AG04450 (cell line): ENCODE measurements around the gene DOCK3. TPM values are rescaled to one million over a fixed set of nuclear protein-coding genes. Genes with fewer than 3 reads are reported as not detected.

Source experiments
- CTCF ChIA-PET: fragments of 300-600, 350-600 bp; formaldehyde crosslinking; extraction: SDS; loops from one replicate; lab custom pipeline; 2022; ENCODE audit warnings: antibody characterized with exemption, inconsistent platforms; lab: Charles Lee
- POLR2A ChIA-PET: fragments of 350-600 bp; formaldehyde crosslinking; extraction: SDS; loops from one replicate; lab custom pipeline; 2021; ENCODE audit warnings: antibody characterized with exemption, inconsistent platforms; lab: Yijun Ruan, JAX
- DNase-seq: peaks from one replicate; pipeline ENCODE4 v3.0.0-alpha.2; 2011; ENCODE audit warnings: low read depth, low spot score
- H3K27ac ChIP-seq: one replicate; pipeline ENCODE4 v1.5.1; 2012; ENCODE audit warnings: low read depth, low read length, control low read depth
- H3K27me3 ChIP-seq: one replicate; pipeline ENCODE4 v1.6.0; 2012; ENCODE audit warnings: low read length; ENCODE audit not compliant: control insufficient read depth, insufficient read depth
- H3K4me3 ChIP-seq: 2 replicates; pipeline ENCODE4 v1.5.1; 2011; ENCODE audit warnings: mild to moderate bottlenecking, low read depth, low read length, control low read depth
- H3K9me3 ChIP-seq: 2 replicates; pipeline ENCODE4 v1.5.1; 2012; ENCODE audit warnings: low read length; ENCODE audit not compliant: control insufficient read depth, insufficient read depth
- CTCF ChIP-seq: IDR thresholded peaks from 2 replicates; pipeline ENCODE4 v1.5.1; 2011; ENCODE audit warnings: low read depth, low read length, control low read depth, inconsistent platforms
- polyA plus RNA-seq: library from polyadenylated mRNA; depleted of rRNA; stranded (reverse); fragments of >200 nt; gene quantifications from 2 replicates; pipeline ENCODE4 v1.2.3, GENCODE V29; 2011

DOCK3 gene
- polyA plus RNA-seq, 1 experiment, result 0.07 TPM

- POLR2A ChIA-PET, result no interaction called here
- CTCF ChIA-PET, result interaction anchor here (0.6 kb wide), 1 partner anchor 144 kb away, joined by 4 read pairs; no protein-coding TSS in a partner anchor
Measured at GRCh38 chr3:50978991-50979667, 304.4 kb downstream of the DOCK3 start.

GRCh38 chr3:50982540-50983325 lies 308.0 kb downstream of the DOCK3 start:
- no peak overlapping the region for H3K4me3 ChIP-seq
- no peaks in the 10 kb centered on the region for H3K27me3 ChIP-seq
- H3K27ac ChIP-seq, result no peak overlapping the region
- ChIA-PET CTCF (no interaction called here), POLR2A (no interaction called here)
- TF ChIP-seq CTCF, result no peak
- DNase-seq, result no peak
- H3K9me3 ChIP-seq, result no peaks in the 10 kb centered on the region; the same call in 1 of the 2 replicates

More at GRCh38 chr3:50978991-50979667, 304.4 kb downstream of the DOCK3 start:
- no peak overlapping the region for H3K27ac ChIP-seq
- no peak overlapping the region for H3K4me3 ChIP-seq
- no peaks in the 10 kb centered on the region for H3K27me3 ChIP-seq
- no peak for DNase-seq
- no peak for TF ChIP-seq CTCF
- H3K9me3 ChIP-seq, result no peaks in the 10 kb centered on the region; the same call in 1 of the 2 replicates

- no peaks in the 10 kb centered on the region; the same call in 1 of the 2 replicates for H3K9me3 ChIP-seq
- no peak overlapping the region for H3K27ac ChIP-seq
- POLR2A ChIA-PET, result no interaction called here
- no peaks in the 10 kb centered on the region for H3K27me3 ChIP-seq
- DNase-seq, result no peak
- CTCF ChIA-PET, result no interaction called here
- no peak for TF ChIP-seq CTCF
- no peak overlapping the region for H3K4me3 ChIP-seq
Measured at GRCh38 chr3:50983887-50984286, 309.2 kb downstream of the DOCK3 start.

- Histone ChIP-seq H3K4me3 (no peak overlapping the region), H3K27me3 (no peaks in the 10 kb centered on the region), H3K9me3 (no peaks in the 10 kb centered on the region; the same call in 1 of the 2 replicates), H3K27ac (no peak overlapping the region)
- TF ChIP-seq CTCF, result no peak
- ChIA-PET CTCF (interaction anchor here (1.0 kb wide), 1 partner anchor 14 kb away, joined by 3 read pairs; no protein-coding TSS in a partner anchor), POLR2A (no interaction called here)
- DNase-seq, result no peak
Measured at GRCh38 chr3:50985893-50986292, 311.2 kb downstream of the DOCK3 start.

- TF ChIP-seq CTCF, result no peak
- ChIA-PET CTCF (no interaction called here), POLR2A (no interaction called here)
- Histone ChIP-seq H3K9me3 (no peaks in the 10 kb centered on the region; the same call in 1 of the 2 replicates), H3K4me3 (no peak overlapping the region), H3K27ac (no peak overlapping the region), H3K27me3 (no peaks in the 10 kb centered on the region)
- no peak for DNase-seq
Measured at GRCh38 chr3:50986726-50987125, 312.0 kb downstream of the DOCK3 start.
